SW480 (cell line): ENCODE data around the gene KLF2.

Experiments
- DNase-seq: peaks from one replicate; pipeline ENCODE4 v3.0.0-alpha.2; 2016; ENCODE audit warnings: low spot score

KLF2 gene

GRCh38 chr19:16365300-16365996, 40.8 kb downstream of the KLF2 start:
- no peak for DNase-seq

- no peak for DNase-seq
Observed at GRCh38 chr19:16366056-16366432, 41.4 kb downstream of the KLF2 start.

GRCh38 chr19:16366433-16367260, 42.0 kb downstream of the KLF2 start:
- DNase-seq, result no peak

GRCh38 chr19:16367261-16367683, 42.6 kb downstream of the KLF2 start:
- no peak for DNase-seq

GRCh38 chr19:16368385-16369305, 44.0 kb downstream of the KLF2 start:
- no peak for DNase-seq

DNA sequence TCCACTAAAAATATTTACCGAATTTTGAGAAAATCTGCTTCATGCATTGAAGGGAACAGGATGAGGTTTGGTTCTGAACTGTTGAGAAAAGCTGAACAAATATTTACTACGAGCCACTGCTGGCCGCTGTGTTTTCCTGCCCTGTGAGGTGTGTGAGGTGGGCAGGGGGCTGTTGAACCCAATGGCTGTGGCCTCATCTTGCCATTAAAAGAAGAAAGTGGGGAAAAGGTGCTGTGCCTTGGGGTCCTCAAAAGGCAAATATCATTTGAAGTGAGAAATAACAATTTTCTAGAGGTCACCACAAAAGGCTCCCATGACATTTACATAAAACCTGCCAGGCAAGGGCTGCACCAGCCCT, 44.7 kb downstream of the KLF2 start:
- no peak for DNase-seq

DNA sequence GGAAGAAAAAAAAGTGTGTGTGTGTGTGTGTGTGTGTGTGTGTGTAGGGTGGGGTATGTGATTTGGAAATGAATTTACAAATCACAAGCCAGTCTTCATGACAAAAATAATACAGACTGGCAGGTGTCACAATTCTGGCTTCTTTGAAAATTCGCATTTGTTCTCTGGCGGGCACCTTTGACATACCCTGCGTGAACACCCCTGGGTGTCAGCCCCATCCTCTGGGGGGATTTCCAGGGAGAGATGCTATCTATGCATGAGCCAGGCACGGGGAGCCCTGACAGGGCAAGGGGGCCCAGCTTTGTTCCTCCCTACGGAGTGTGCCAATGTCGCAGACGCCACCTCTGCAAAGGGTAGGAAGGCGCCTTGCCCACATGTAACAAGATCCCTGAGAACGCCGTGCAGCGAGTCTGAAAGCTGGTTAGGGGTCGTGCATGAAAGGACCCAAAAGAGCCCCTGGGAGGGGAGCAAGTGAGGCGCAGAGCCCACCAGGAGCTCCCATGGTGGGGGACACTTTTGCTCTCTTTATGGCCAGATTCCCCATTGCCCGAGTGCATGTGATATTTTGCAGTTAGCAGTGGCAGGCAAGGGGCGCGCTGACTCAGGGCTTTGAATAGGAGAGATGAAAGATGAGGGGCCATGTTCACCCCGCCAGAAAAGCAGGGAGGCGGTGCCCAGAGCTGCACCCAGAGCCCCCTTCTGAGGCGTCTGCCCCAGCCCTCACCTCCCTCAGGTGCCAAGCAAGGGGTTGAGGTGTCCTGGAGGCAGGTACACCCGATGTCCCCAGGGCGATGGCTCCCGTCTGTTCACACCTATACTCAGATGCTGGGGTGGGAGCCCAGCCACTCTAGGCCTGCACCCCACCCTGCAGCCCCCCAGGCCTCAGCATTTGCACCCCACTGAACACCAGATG, 45.3 kb downstream of the KLF2 start:
- no peak for DNase-seq

DNA sequence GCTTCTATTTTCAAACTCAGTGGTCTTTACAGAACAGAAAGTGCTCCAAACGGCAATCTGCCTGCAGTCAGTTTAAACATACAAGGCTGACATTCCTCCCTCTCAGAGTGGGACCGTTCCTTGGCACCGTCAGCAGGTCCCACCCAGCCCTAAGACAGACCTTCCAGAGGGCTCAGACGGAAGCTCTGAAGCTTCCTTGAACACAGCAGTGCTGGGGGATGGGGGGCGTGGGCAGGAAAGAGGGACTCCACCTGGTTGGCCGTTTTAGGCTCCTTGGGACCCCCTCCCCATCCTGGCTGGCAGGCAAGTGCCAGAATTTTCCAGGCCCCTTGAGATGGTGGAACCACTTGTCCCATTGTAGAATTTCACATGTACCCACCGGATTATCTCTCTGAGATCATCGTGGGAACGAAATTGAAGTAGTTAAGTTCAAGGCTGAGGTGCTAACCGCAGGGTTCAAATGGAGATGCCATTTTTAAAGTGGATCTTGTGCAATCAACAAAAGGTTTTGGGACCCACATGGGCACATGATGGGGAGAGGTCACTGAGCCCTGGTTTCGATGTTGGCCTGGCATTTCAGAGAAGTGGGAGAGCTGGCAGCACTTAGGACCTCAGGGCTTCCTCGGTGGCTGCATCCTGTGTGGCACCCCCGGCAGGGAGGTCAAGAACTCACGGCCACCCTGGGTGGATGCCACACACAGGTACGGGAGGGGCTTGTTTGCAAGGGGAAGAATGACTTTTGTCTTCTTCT, 46.2 kb downstream of the KLF2 start:
- DNase-seq, result no peak

DNA sequence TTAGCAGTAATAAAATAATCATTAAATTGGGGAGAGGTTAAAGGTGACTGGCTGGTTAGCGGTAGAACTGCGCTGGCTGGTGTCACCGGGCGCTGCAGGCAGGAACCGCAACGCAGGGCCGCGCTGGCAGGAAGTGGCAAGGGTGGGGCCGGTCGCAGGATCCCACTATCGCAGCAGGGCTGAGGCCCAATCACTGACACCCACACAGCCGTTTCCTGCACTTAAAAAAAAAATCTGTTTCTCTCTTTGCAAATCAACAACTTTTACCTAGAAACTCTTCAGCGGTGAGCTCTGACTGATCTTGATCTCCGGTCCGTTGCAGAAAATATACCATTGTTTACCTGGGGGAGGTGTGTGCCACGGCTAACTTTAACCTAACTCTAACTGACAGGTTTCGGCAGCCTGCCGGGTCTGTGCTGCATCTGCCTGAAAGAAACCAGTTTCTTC, 46.9 kb downstream of the KLF2 start:
- DNase-seq, result peak; percentile 69

GRCh38 chr19:16372065-16372915, 47.7 kb downstream of the KLF2 start:
- peak; percentile 29 for DNase-seq

- DNase-seq, result no peak
Observed at GRCh38 chr19:16373079-16373478, 48.5 kb downstream of the KLF2 start.

DNA sequence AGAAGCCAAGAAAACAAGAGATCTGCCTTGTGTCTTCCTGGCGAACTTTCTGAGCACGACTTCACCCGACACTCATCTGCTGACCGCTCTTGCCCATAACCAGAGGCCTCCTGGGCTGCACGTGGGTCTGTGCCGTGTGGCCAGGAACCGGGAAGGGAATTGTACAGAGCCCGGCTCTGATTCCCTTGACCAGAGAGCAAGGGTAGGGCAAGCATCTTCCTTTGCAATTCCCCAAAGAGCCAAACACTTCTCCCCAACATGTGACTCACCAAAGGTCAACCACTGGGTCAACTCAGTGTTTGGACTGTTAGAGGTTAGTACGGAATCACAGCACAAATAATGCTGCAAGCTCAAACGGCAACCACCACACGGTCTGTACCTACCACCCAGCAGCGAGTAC, 48.9 kb downstream of the KLF2 start:
- no peak for DNase-seq

DNA sequence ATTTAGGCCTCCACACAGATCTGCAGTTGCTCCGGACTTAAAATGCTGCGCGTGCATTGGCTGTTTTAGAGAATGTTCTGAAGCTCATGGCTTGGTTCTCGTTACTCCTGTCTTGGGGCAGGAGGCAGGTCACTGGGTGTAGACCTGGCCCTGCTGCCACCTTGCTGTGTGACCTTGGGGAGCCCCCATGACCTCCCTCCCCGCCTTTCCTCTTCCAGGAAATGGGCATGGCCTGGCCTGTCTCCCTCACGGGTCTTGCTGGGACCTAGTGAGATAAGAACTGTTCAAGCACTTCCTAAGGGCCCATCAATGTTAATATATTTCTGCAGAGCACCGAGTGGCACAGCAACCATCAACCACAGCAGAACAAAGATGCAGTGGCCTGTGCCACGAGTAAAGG, 49.4 kb downstream of the KLF2 start:
- no peak for DNase-seq

DNA sequence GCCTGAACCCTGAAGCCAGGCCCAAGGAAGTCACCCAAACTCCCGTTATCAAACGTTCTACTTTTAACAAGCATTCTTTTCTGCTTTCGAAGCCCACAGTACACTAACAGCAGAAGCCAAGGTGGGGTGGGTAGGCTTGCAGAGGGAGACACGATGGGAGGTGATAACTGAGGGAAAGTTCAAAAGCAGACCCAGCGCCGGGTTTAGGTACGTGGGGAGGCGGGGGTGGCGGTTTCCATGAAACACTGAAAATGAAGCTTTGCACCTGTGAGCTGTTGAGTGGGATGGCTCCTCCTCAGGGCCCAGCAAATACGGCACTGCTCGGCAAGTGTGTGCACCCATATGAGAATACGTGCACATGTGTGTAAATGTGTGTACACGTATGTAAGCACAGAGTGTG, 49.8 kb downstream of the KLF2 start:
- DNase-seq, result no peak

DNA sequence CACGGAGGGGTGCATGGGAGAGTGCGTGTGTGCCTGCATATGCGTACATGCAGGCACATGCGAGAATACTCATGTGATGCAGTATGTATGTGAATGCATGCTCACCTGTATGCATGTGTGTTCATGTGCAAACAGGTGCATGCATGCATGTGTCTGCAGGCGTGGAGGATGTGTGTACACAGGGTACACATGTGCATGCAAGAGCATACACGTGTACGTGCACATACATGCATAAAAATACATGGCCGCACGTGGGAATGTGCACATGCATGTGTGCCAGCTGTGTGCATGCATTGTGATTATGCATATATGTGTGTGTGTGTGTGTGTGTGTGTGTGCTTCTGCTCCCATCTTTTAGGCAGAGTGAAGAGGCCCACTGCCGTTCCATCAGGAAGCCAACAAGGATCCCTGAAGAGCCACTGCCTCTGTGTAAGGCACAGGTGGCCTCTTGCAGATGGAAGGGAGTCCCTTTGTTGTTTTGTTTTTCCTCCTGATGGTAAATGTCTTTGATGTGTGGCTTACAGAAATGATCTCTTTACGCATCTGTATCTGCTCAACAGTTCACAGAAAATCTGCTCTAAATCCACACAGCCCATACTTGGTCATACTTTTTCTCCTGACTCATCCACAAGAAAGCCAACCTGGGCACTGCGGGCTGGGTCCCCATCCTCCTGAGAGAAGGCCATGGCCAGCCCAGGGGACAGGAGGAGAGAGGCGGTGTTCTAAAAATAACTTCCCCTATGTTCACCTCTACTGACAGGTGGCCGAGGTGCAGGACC, 50.7 kb downstream of the KLF2 start:
- DNase-seq, result no peak

GRCh38 chr19:16375936-16376185, 51.2 kb downstream of the KLF2 start:
- no peak for DNase-seq

DNA sequence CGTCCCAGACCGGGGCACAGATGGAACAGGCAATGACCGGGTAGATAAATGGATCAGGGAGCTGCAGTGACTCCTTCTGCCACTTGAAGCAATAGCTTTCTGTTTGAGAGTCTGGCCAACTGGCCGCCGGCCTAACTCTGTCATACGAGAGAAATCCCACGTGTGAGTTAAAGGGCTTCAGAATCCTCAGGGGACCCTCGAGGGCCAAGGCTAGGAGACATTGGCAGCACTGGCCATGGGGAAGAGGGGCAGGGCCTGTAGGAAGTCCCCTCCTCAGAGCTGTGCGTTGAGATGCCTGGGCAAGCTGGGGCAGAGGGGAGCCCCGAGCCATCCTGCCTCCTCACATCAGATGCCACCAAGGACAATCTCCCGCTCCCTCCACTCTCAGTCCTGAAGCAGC, 51.6 kb downstream of the KLF2 start:
- DNase-seq, result no peak

DNA sequence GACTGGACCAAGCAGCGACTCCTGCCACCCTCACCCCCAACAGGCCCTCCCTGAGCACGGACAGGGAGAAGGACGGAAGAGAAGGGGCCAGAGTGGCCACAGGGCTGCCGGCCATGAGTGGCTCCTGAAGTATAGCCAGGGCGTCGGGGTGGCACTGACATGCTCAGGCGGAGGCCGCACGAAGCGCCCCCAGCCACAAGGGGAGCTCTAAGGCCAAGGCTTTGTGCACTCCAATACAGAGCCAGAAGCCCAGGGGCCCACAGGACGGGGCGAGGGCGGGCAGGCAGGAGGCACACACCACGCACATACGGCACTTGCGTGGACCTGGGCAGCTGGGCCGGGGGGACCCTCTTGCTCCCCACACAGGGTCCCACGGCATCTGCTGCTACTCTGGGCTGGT, 52.0 kb downstream of the KLF2 start:
- no peak for DNase-seq

GRCh38 chr19:16377521-16377920, 52.9 kb downstream of the KLF2 start:
- DNase-seq, result no peak
